HG03196 (cell line): ENCODE data around the gene TTC19.
"Not testable (repeated sequence)": the region's sequence is repeated elsewhere in the genome, so short reads cannot be mapped to it uniquely, and the experiment has no call there.

ENCODE experiments used
- ATAC-seq: cut with Tn5 transposase; IDR thresholded peaks from one replicate; pipeline ENCODE4 v1.9.1; 2021; ENCODE audit not compliant: unreplicated experiment

Gene TTC19

DNA sequence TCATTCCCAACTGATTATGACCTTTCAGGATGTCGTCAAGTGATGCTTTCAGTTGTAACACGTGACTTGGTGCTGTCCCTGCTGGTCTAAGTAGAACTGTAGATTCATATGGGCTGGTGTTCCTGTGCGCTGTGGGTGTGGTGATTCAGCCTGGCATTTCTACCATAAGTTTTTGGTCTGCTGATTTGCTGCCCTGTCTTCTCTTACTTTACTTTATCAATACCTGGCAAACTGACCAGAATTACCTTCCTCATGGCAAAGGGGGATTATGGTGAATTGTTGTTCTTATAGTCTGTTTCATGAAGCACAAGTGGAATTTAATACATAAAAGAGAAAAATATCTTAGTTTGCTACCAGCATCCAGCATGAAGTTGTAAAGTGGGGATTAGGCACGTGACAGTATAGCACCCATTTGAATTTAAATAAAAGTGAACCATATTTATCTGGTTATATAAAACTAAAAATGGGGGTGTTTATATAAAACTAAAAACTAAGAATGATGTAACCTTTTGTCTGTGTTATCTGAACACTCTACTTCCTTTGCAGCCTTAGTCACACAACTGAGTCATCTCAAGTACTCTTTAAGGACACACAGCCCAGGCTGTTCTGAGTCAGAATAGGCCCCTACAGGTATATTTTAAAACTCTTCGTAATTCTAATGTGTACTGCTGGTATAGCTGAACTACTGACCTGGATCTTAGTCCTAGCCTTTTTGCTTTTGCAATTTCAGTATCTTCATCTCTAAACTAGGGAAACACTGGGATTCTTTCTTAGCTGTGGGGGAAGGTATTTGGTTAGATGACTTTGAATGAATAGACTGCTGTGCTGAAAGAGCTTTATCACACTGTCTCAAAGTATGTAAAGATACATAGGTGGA is 28.3 kb downstream of the TTC19 start:
- no peak for ATAC-seq

GRCh38 chr17:16033729-16034349 is 34.2 kb downstream of the TTC19 start:
- no peak for ATAC-seq

DNA sequence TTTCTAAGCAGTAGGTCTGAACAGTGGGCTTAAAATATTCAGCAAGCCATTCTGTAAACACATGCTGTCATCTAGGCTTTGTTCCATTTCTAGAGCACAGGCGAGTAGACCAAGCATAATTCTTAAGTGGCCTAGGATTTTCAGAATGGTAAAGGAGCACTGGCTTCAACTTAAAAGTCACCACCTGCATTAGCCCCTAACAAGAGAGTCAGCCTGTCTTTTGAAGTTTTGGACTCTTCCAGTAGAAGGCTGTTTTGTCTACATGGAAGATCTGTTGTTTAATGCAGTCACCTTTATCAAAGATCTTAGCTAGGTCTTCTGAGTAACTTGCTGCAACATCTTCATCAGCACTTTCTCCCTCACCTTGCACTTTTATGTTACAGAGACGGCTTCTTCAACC is 36.6 kb downstream of the TTC19 start:
- ATAC-seq, result no peak

- no peak for ATAC-seq
These were observed 38.0 kb downstream of the TTC19 start for GRCh38 chr17:16037636-16038035.

- ATAC-seq, result no peak
These were observed 41.2 kb downstream of the TTC19 start for GRCh38 chr17:16040710-16041251.

GRCh38 chr17:16044487-16044886 is 44.9 kb downstream of the TTC19 start:
- no peak for ATAC-seq

GRCh38 chr17:16046966-16047365 is 47.3 kb downstream of the TTC19 start:
- ATAC-seq, result no peak

- no peak for ATAC-seq
These were observed 49.3 kb downstream of the TTC19 start for GRCh38 chr17:16048811-16049449.

- no peak for ATAC-seq
These were observed 51.2 kb downstream of the TTC19 start for GRCh38 chr17:16050844-16051243.

GRCh38 chr17:16052486-16052885 is 52.9 kb downstream of the TTC19 start:
- ATAC-seq, result no peak

- not testable (repeated sequence) for ATAC-seq
These were observed 55.5 kb downstream of the TTC19 start for GRCh38 chr17:16055139-16055538.

- no peak for ATAC-seq
These were observed 62.0 kb downstream of the TTC19 start for GRCh38 chr17:16061631-16062030.

DNA sequence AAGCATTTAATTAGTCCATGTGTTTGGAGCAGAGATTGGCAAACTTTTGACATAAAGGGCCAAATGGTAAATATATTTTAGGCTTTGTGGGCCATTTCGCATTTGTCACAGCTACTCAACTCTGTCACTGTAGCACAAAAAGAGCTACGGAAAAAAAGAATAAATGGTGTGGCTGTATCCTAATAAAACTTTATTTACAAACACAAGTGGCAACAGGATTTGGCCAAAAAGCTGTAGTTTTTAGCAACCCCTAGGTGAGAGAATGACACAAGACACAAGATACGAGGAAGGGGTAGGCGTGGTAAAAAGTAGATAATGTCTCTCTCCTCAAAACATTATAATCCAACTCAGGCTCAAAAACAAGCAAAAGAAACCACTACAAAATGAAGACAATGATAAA is 66.5 kb downstream of the TTC19 start:
- ATAC-seq, result no peak

DNA sequence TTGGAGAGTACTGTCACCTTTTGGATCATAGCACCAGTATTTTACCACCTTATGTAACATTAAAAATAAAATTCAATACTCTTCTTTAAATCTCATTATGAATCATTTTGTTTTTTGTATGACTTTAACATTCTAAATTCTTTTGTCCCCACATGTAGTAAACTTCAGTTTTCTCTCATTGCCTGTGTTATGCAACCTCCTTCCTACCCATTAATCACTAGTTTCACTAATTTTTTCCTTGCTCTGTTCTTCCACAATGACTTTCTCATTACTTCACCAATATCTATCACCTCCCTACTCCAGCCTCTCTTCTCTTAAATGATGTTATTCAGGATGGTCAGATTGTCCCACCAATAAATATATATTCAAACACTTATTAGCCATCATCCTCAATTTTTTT is 68.7 kb downstream of the TTC19 start:
- ATAC-seq, result no peak

GRCh38 chr17:16072031-16072430 is 72.4 kb downstream of the TTC19 start:
- no peak for ATAC-seq

- no peak for ATAC-seq
These were observed 74.2 kb downstream of the TTC19 start for GRCh38 chr17:16073845-16074244.

DNA sequence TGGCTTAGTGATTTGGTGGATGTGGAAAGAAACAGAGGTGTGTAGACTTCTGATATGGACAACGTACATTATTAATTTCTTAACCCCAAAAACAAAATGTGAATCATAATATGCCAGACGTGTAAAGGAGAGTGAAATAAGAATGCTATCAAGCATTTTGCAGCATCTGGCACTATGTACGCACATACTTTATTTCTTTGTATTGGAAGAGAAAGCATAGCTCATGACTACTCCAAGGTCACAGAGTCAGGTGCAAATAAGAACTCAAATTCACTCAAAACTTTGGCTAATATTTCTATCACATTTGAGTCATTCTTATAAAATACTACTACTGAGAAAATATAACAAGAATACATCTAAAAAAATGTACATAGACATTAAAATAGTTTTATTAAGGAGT is 74.8 kb downstream of the TTC19 start:
- ATAC-seq, result no peak

DNA sequence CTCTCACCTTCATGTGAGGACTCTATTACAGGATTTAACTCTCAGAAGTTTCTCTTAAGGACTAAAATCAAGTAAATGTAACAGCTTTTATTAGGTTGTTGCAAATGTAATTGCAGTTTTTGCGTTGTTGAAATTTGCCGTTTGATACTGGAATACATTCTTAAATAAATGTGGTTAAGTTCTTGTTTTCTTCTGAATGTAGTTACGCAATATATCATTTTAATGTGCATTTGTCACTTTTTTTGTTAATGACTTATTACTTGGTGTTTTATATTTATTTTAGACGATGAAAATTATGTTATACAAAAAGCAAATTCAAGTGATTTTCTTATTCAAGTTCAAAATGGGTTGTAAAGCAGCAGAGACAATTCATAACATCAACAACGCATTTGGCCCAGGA is 76.3 kb downstream of the TTC19 start:
- ATAC-seq, result no peak
